Fibroblast of villous mesenchyme (primary cell): ENCODE data around the gene SPATA18. TPM values are rescaled to one million over a fixed set of nuclear protein-coding genes. Genes with fewer than 3 reads are reported as not detected.

ENCODE experiments used
- DNase-seq: peaks from one replicate; pipeline ENCODE4 v3.0.0-alpha.2; 2010; ENCODE audit warnings: low read depth
- H3K4me3 ChIP-seq: 2 replicates; pipeline ENCODE4 v1.5.1; 2011; ENCODE audit warnings: low read depth, mild to moderate bottlenecking, low read length
- total RNA-seq: library from RNA; depleted of rRNA; stranded (reverse); fragments of >200 nt; gene quantifications from 2 replicates; pipeline ENCODE4 v1.2.3, GENCODE V29; 2012
- TF ChIP-seq, protein P1 (sequence below): IDR thresholded peaks from 2 replicates; pipeline ENCODE4 v1.5.1; 2012; ENCODE audit warnings: low read depth, mild to moderate bottlenecking, low read length; ENCODE audit not compliant: insufficient read depth

Gene SPATA18
- total RNA-seq, 1 donor, result 18.1 TPM

DNA sequence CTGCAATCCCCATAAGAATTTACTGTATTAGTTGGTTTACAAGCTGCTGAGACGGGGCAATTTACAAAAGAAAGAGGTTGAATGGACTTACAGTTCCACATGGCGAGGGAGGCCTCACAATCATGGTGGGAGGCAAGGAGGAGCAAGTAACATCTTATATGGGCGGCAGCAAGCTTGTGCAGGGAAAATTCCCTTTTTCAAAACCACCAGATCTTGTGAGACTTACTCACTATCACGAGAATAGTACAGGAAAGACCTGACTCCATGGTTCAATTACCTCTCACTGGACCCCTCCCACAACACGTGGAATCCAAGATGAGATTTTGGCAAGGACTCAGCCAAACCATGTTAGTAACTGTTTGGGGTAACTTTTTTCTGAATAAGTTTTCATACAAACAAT lies 1.8 kb upstream of the SPATA18 start:
- TF ChIP-seq, protein P1, sequence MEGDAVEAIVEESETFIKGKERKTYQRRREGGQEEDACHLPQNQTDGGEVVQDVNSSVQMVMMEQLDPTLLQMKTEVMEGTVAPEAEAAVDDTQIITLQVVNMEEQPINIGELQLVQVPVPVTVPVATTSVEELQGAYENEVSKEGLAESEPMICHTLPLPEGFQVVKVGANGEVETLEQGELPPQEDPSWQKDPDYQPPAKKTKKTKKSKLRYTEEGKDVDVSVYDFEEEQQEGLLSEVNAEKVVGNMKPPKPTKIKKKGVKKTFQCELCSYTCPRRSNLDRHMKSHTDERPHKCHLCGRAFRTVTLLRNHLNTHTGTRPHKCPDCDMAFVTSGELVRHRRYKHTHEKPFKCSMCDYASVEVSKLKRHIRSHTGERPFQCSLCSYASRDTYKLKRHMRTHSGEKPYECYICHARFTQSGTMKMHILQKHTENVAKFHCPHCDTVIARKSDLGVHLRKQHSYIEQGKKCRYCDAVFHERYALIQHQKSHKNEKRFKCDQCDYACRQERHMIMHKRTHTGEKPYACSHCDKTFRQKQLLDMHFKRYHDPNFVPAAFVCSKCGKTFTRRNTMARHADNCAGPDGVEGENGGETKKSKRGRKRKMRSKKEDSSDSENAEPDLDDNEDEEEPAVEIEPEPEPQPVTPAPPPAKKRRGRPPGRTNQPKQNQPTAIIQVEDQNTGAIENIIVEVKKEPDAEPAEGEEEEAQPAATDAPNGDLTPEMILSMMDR, result no peak
- DNase-seq, result no peak
- H3K4me3 ChIP-seq, result no peak overlapping the region

DNA sequence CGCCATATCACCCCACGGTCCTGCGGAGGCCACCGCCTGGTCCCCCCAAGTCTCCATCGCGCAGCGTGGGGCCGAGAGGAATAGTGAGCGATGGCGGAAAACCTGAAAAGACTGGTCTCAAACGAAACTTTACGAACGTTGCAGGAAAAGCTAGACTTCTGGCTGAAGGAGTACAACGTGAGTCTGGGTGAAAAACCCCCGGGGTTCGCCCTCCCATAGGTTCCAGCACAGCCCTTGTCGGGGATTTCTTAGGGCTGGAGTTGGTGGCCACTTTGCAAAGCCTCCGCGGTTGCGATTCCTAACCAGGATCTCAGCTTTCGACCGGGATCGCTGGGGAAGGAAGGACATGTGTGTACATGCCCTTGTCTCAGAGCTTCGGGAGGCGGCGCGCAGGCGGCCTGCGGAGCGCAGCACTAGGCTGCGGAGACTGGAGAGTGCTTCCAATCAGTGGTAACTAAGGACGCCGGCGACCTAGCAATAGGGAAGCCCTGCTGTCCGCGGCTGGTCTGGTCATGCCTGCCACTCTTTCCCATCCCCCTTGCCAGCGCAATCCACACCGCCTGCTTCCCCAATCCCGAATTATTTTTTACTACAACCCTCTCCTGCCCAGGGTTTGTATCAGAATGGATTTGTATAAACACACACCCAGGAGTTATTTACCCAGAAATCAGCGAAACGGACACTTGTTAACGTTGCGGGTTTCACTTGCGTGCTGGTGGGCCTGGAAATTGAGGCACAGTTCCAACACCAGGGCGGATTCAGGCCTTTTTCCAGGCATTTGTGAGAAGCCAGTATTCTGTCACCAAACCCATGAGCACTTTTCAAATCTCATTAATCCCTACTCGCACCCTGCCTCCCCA lies 741 bp downstream of the SPATA18 start:
- peak overlapping the region; percentile 75 for H3K4me3 ChIP-seq
- DNase-seq, result peak; percentile 92
- TF ChIP-seq, protein P1, result no peak

DNA sequence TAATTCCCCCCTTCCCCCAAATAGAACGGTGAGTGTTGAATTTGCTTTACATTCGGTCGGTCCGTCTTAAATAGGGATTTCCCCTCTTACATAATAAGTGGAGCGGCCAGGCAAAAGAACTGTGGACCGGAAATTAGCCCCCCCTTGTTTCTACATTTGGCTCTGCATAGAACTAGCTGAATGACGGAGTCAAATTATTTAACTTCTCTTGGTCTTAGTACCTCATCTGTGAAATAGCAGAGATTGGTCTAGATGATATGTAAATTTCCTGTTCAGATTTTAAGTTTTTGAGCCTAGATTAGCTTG lies 1.3 kb downstream of the SPATA18 start:
- no peak for DNase-seq
- H3K4me3 ChIP-seq, result peak overlapping the region; percentile 75
- TF ChIP-seq, protein P1, result no peak

DNA sequence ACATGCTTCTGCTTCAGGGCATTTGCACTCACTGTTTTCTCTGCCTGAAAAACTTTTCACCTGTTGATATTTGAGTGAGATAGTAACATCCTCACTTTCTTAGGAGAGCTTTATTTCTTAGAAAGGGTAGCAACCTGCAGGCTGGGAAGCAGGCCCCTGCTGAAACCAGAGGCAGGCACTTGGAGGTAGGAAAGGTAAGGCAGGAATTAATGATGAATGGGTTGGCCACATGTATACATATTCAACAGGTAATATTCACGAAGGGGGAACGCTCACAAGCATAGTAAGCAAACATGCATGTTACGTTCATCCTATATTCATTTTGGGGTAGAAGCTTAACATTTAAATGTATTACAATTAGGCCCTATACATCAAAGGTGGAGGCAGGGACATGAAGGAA lies 3.1 kb downstream of the SPATA18 start:
- H3K4me3 ChIP-seq, result no peak overlapping the region
- TF ChIP-seq, protein P1, result no peak
- DNase-seq, result no peak

DNA sequence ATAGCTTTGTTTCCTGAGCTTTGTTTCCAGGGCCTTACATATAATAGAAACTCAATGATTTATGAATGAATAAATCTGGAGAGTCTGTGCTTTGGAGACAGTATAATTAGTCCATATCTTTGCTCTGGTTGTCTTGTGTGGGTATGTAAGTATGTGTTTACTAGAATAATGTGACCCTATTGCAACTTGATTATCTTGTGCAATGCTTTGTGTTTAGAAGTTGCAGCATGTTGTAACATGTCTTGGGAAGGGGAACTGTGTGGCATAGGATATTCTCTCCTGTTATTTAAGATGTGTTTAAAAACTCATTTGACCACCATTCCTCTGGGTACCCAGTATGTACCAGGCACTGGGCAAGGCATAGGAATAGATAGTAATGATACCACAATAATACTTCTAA lies 6.1 kb downstream of the SPATA18 start:
- TF ChIP-seq, protein P1, result no peak
- DNase-seq, result peak; percentile 58
- H3K4me3 ChIP-seq, result no peak overlapping the region

DNA sequence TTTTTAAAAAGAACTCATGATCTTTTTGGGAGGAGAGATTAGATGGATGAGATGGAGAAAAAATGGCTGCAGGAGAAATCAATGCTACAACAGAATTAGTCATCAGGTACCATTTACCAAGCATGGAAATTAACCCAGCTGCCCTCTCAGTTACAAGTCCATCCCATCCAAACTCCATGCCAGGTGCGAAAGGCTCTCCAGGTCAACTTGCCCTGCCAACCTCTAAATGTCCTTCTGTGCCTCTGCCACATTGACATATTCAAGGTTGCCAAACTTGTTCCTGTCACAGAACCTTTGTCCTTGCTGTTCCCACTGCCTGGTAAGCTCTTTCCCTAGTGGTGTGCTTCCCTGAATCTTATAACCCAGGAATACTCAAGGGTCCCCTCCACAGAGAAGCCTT lies 7.2 kb downstream of the SPATA18 start:
- no peak for DNase-seq
- H3K4me3 ChIP-seq, result no peak overlapping the region
- TF ChIP-seq, protein P1, result no peak

DNA sequence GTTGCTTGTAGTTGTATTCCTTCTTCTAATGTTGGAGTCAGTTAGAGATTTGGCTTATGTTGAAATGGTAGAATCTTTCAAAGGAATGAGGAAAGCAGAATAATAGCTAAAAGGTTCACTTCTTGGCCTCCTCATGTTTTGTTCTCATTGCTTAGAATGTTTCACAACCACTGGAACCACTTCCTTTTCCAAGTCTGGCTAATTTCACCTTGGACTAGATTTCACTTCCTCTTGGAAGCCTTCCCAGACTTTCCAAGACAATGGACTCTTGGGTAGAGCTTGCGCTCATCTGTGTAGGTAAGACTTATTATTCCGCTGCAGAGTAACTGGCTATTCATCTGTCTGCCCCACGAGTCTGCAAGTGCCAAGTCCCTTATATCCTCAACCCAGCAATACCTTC lies 8.3 kb downstream of the SPATA18 start:
- peak; percentile 75 for DNase-seq
- TF ChIP-seq, protein P1, result no peak
- no peak overlapping the region for H3K4me3 ChIP-seq
